ENCODE data around the gene ADIPOR2.
A peak's percentile ranks its signal among the peaks of the same experiment; 100 is the strongest.

The ADIPOR2 gene

DNA sequence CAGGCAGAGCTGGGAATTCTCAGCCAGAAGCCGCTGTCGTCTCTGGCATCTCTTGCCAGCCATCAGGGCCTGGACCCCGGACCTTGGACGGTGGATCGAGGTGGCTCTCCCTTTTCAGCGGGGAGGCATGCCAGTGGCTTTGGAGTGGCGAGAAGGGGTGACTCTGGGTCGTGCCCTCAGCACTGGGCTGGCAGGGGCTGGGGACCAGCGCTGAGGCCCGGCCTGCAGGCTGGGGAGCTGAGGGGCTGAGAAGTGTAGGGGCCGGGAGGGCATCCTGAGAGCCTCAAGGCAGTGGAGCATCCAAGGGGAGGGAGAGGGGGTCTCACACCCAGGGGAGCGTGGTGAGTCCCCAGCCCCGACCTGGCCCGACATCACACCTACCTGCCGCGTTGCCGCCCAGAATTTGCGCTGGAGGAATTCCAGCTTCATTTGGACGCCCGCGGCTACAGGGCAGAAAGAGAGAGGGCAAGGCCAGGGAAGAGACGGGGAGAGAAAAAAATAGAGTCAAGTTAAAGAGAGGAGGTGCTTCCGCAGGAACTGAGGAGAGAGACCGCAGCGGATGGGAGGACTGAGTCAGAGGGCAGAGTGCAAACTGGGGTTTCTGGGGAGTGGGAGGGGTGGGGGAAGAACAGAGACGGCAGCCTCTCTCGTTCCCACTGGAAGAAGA, 120.5 kb downstream of the ADIPOR2 start:
- TF ChIP-seq TAF1 (IDR thresholded peaks at IDR 0.05; ENCODE audit: borderline replicate concordance, insufficient read depth, low read length) (no peak), POLR2AphosphoS5 (IDR thresholded peaks at IDR 0.05; ENCODE audit: low read depth, low read length) (no peak), FOXP2 (optimal IDR thresholded peaks at IDR 0.05; ENCODE audit: borderline replicate concordance, extremely low read depth, extremely low read length, insufficient read depth) (no peak), SIN3A (IDR thresholded peaks at IDR 0.05; ENCODE audit: borderline replicate concordance, insufficient read depth, low read length) (no peak)
- TF ChIP-seq, protein P1, sequence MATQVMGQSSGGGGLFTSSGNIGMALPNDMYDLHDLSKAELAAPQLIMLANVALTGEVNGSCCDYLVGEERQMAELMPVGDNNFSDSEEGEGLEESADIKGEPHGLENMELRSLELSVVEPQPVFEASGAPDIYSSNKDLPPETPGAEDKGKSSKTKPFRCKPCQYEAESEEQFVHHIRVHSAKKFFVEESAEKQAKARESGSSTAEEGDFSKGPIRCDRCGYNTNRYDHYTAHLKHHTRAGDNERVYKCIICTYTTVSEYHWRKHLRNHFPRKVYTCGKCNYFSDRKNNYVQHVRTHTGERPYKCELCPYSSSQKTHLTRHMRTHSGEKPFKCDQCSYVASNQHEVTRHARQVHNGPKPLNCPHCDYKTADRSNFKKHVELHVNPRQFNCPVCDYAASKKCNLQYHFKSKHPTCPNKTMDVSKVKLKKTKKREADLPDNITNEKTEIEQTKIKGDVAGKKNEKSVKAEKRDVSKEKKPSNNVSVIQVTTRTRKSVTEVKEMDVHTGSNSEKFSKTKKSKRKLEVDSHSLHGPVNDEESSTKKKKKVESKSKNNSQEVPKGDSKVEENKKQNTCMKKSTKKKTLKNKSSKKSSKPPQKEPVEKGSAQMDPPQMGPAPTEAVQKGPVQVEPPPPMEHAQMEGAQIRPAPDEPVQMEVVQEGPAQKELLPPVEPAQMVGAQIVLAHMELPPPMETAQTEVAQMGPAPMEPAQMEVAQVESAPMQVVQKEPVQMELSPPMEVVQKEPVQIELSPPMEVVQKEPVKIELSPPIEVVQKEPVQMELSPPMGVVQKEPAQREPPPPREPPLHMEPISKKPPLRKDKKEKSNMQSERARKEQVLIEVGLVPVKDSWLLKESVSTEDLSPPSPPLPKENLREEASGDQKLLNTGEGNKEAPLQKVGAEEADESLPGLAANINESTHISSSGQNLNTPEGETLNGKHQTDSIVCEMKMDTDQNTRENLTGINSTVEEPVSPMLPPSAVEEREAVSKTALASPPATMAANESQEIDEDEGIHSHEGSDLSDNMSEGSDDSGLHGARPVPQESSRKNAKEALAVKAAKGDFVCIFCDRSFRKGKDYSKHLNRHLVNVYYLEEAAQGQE (IDR thresholded peaks at IDR 0.05; ENCODE audit: insufficient read depth in 1 of 2, low read depth in 2 of 2, low read length in 2 of 2), result no peak

DNA sequence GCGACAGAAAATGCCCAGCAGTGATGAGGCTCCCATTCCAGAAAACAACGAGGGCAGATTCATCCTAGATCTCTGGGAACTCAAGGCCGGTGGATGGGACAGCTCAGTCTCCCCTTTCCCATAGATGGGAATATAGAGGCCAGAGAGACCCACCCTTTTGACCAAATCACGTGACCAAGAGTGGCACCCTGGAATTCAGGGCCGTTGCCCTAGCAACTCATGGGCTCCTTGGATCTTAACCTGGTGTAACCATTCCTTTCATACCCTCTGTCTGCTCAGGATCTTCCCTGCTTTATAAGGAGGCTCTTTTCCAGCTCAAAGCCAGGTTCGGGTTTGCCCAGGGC, 121.0 kb downstream of the ADIPOR2 start:
- TF ChIP-seq POLR2AphosphoS5 (IDR thresholded peaks at IDR 0.05; ENCODE audit: low read depth, low read length), result no peak
- TF ChIP-seq TAF1 (IDR thresholded peaks at IDR 0.05; ENCODE audit: borderline replicate concordance, insufficient read depth, low read length), result no peak
- TF ChIP-seq SIN3A (IDR thresholded peaks at IDR 0.05; ENCODE audit: borderline replicate concordance, insufficient read depth, low read length), result no peak
- no peak for TF ChIP-seq FOXP2 (optimal IDR thresholded peaks at IDR 0.05; ENCODE audit: borderline replicate concordance, extremely low read depth, extremely low read length, insufficient read depth)
- TF ChIP-seq, protein P1 (IDR thresholded peaks at IDR 0.05; ENCODE audit: insufficient read depth in 1 of 2, low read depth in 2 of 2, low read length in 2 of 2), result no peak

DNA sequence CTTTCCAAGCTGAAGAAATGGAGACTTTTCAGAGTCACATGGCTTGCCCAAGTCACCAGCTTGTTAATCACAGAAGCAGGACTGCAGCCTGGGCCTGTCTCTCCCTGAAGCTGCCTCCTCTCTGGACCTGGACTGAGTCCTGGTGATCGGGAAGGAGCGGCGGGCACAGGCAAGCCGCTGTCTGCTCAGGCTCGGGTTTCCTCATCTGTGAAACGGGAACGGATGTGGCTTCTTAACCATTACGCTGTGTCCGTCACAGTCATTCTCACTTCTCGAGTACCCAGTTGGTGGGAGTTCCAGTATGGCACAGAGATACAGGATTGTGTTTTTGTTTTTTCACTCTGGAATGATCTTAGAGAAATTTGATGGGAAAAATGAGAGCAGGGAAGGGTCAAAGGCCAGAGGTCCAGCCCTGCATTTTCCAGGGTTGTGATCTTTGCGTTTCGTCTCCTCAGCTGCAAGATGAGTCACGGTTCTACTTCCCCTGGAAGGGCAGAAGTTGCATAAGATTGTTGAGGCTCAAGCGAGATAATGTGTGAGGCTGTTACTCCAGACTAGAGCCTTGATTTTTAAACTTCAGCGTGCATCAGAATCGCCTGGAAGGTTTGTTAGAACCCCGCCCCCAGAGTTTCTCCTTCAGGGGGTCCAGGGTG, 121.9 kb downstream of the ADIPOR2 start:
- TF ChIP-seq, protein P1 (IDR thresholded peaks at IDR 0.05; ENCODE audit: insufficient read depth in 1 of 2, low read depth in 2 of 2, low read length in 2 of 2), result 0 out of 4 replicates have a peak, but pooled peaks of 1 of the 2 experiments have one; percentile 41
- TF ChIP-seq FOXP2 (optimal IDR thresholded peaks at IDR 0.05; ENCODE audit: borderline replicate concordance, extremely low read depth, extremely low read length, insufficient read depth), result no peak
- 0 out of 2 replicates have a peak, but pooled peaks have one; percentile 31 for TF ChIP-seq POLR2AphosphoS5 (IDR thresholded peaks at IDR 0.05; ENCODE audit: low read depth, low read length)
- 0 out of 2 replicates have a peak, but pooled peaks have one; percentile 39 for TF ChIP-seq SIN3A (IDR thresholded peaks at IDR 0.05; ENCODE audit: borderline replicate concordance, insufficient read depth, low read length)

DNA sequence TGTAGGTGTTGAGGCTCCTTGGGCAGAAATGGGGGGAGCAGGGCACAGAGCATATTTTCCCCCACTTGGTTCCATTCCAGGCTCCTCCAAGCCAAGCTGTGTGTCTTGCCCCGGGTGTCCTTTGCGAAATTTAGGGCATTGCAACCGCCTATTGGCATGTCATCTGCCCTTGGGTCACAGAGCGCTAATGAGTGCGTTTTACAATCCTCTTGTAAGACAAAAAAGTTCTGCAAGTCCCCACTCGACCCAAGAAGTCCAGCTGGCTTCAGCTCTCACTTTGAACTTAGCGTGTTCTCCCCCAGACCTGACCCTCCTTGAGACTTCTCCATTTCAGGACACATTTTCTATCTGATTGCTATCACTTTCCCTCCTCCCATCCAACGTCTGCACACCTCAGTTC, 123.4 kb downstream of the ADIPOR2 start:
- TF ChIP-seq FOXP2 (optimal IDR thresholded peaks at IDR 0.05; ENCODE audit: borderline replicate concordance, extremely low read depth, extremely low read length, insufficient read depth) (no peak), TAF1 (IDR thresholded peaks at IDR 0.05; ENCODE audit: borderline replicate concordance, insufficient read depth, low read length) (no peak), POLR2AphosphoS5 (IDR thresholded peaks at IDR 0.05; ENCODE audit: low read depth, low read length) (no peak)

DNA sequence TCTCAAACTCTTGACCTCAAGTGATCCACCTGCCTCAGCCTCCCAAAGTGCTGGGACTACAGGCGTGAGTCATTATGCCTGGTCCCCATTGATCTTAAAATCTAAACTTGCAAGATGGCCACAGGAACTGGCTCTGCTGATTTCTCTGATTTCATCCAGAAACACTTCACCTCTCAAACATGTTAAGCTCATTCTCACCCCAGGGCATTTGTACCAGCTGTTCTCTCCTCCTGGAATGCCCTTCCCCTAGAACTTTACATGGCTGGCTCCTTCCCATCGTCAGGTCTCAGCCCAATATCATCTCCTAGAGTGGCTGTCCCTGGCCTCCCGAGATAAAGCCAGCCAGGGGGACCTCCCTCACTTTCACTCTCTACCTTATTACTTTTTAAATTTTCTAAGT, 124.2 kb downstream of the ADIPOR2 start:
- no peak for TF ChIP-seq FOXP2 (optimal IDR thresholded peaks at IDR 0.05; ENCODE audit: borderline replicate concordance, extremely low read depth, extremely low read length, insufficient read depth)
- no peak for TF ChIP-seq POLR2AphosphoS5 (IDR thresholded peaks at IDR 0.05; ENCODE audit: low read depth, low read length)
- no peak for TF ChIP-seq TAF1 (IDR thresholded peaks at IDR 0.05; ENCODE audit: borderline replicate concordance, insufficient read depth, low read length)

Measured in PFSK-1 (cell line).